Activated CD8-positive, alpha-beta memory T cell treated with anti-CD3 and anti-CD28 coated beads, Interleukin-2, amount 10 ng/mL, durations not matched to agents 7 days and 5 days (primary cell): Measurements from ENCODE around the gene SPNS2. TPM values are rescaled to one million over a fixed set of nuclear protein-coding genes. Genes with fewer than 3 reads are reported as not detected.
"Not testable (repeated sequence)": the region's sequence is repeated elsewhere in the genome, so short reads cannot be mapped to it uniquely, and the experiment has no call there.

Experiments used
- ATAC-seq: fragments of 150-1000 bp; cut with Tn5 transposase; one replicate; pipeline ENCODE4 v1.10.0; 2021; ENCODE audit warnings: moderate library complexity
- CTCF ChIA-PET: fragments of 350-600 bp; sonication (Branson Sonifier 250); formaldehyde crosslinking; loops from one replicate; lab custom pipeline; 2021; ENCODE audit warnings: antibody characterized with exemption; lab: Charles Lee
- DNase-seq: peaks from one replicate; pipeline ENCODE4 v3.0.0-alpha.2; 2020
- H3K27ac Mint-ChIP-seq: one replicate; pipeline ENCODE4 v1.8.0; 2021; ENCODE audit warnings: mild to moderate bottlenecking, mixed read lengths
- H3K27me3 Mint-ChIP-seq: one replicate; pipeline ENCODE4 v1.8.0; 2021; ENCODE audit warnings: mixed read lengths
- H3K36me3 Mint-ChIP-seq: one replicate; pipeline ENCODE4 v1.8.0; 2021; ENCODE audit warnings: mild to moderate bottlenecking, mixed read lengths
- H3K4me1 Mint-ChIP-seq: one replicate; pipeline ENCODE4 v1.8.0; 2021; ENCODE audit warnings: mixed read lengths
- H3K4me3 Mint-ChIP-seq: one replicate; pipeline ENCODE4 v1.8.0; 2021; ENCODE audit warnings: mild to moderate bottlenecking, moderate library complexity, mixed read lengths
- H3K9me3 Mint-ChIP-seq: one replicate; pipeline ENCODE4 v1.8.0; 2022; ENCODE audit warnings: low read depth, mixed read lengths
- total RNA-seq, 2 experiments: library from RNA; stranded (reverse); gene quantifications; one replicate each; pipeline ENCODE4 v1.2.3, GENCODE V29; 2021

SPNS2 gene
- total RNA-seq, 2 experiments from 2014 or later, result 1.1 to 1.9 TPM

GRCh38 chr17:4577386-4577993 lies 78.8 kb downstream of the SPNS2 start:
- no peak for ATAC-seq
- no peak for DNase-seq
- no peak overlapping the region for H3K4me3 Mint-ChIP-seq
- peaks cover 24% of the 10 kb centered on the region for H3K27me3 Mint-ChIP-seq
- H3K36me3 Mint-ChIP-seq, result no peaks in the 10 kb centered on the region
- peaks cover 14% of the 10 kb centered on the region for H3K4me1 Mint-ChIP-seq
- CTCF ChIA-PET, result interaction anchor here (1.6 kb wide), 1 partner anchor 11 kb away, joined by 5 read pairs; no protein-coding TSS in a partner anchor
- no peak overlapping the region for H3K27ac Mint-ChIP-seq
- H3K9me3 Mint-ChIP-seq, result no peaks in the 10 kb centered on the region

- H3K9me3 Mint-ChIP-seq, H3K36me3 Mint-ChIP-seq, H3K27ac Mint-ChIP-seq, ATAC-seq, DNase-seq, H3K4me1 Mint-ChIP-seq, H3K4me3 Mint-ChIP-seq, CTCF ChIA-PET: not testable (repeated sequence)
- peaks cover 27% of the 10 kb centered on the region for H3K27me3 Mint-ChIP-seq
Observed at GRCh38 chr17:4578349-4578748, 79.7 kb downstream of the SPNS2 start.

- ATAC-seq, result no peak
- Mint-ChIP-seq H3K36me3 (no peaks in the 10 kb centered on the region), H3K4me1 (peaks cover 3% of the 10 kb centered on the region), H3K27ac (no peak overlapping the region), H3K9me3 (no peaks in the 10 kb centered on the region), H3K4me3 (no peak overlapping the region), H3K27me3 (peaks cover 33% of the 10 kb centered on the region)
- DNase-seq, result no peak
- CTCF ChIA-PET, result no interaction called here
Observed at GRCh38 chr17:4579678-4580077, 81.0 kb downstream of the SPNS2 start.

- no peak for DNase-seq
- peaks cover 36% of the 10 kb centered on the region for H3K27me3 Mint-ChIP-seq
- no peak overlapping the region for H3K27ac Mint-ChIP-seq
- H3K4me3 Mint-ChIP-seq, result no peak overlapping the region
- peaks cover 3% of the 10 kb centered on the region for H3K4me1 Mint-ChIP-seq
- H3K9me3 Mint-ChIP-seq, result no peaks in the 10 kb centered on the region
- CTCF ChIA-PET, result interaction anchor here (0.8 kb wide), 1 partner anchor 13 kb away, joined by 3 read pairs; no protein-coding TSS in a partner anchor
- H3K36me3 Mint-ChIP-seq, result no peaks in the 10 kb centered on the region
- no peak for ATAC-seq
Observed at GRCh38 chr17:4580291-4580690, 81.6 kb downstream of the SPNS2 start.

GRCh38 chr17:4582101-4582501 lies 83.4 kb downstream of the SPNS2 start:
- CTCF ChIA-PET, result interaction anchor here (0.6 kb wide), 1 partner anchor 69 kb away, joined by 3 read pairs; no protein-coding TSS in a partner anchor
- ATAC-seq, result no peak
- H3K36me3 Mint-ChIP-seq, result no peaks in the 10 kb centered on the region
- no peak overlapping the region for H3K27ac Mint-ChIP-seq
- H3K9me3 Mint-ChIP-seq, result no peaks in the 10 kb centered on the region
- peaks cover 51% of the 10 kb centered on the region for H3K27me3 Mint-ChIP-seq
- DNase-seq, result no peak
- H3K4me1 Mint-ChIP-seq, result peaks cover 3% of the 10 kb centered on the region
- H3K4me3 Mint-ChIP-seq, result no peak overlapping the region

GRCh38 chr17:4582691-4583090 lies 84.0 kb downstream of the SPNS2 start:
- Mint-ChIP-seq H3K27me3 (peaks cover 55% of the 10 kb centered on the region), H3K27ac (no peak overlapping the region), H3K9me3 (no peaks in the 10 kb centered on the region), H3K4me1 (peaks cover 3% of the 10 kb centered on the region), H3K4me3 (no peak overlapping the region), H3K36me3 (no peaks in the 10 kb centered on the region)
- CTCF ChIA-PET, result interaction anchor here (0.6 kb wide), 1 partner anchor 68 kb away, joined by 3 read pairs; no protein-coding TSS in a partner anchor
- ATAC-seq (no peak), DNase-seq (no peak)

- Mint-ChIP-seq H3K9me3 (no peaks in the 10 kb centered on the region), H3K4me3 (no peak overlapping the region), H3K27ac (no peak overlapping the region), H3K27me3 (peaks cover 55% of the 10 kb centered on the region), H3K4me1 (peaks cover 3% of the 10 kb centered on the region), H3K36me3 (no peaks in the 10 kb centered on the region)
- no peak for ATAC-seq
- CTCF ChIA-PET, result interaction anchor here (1.1 to 1.9 kb wide), 3 partner anchors 10 to 43 kb away, joined by 3 to 9 read pairs (median 3); no protein-coding TSS in a partner anchor
- DNase-seq, result no peak
Observed at GRCh38 chr17:4583206-4583605, 84.5 kb downstream of the SPNS2 start.

- DNase-seq (no peak), ATAC-seq (peak; percentile 39)
- CTCF ChIA-PET, result interaction anchor here (1.1 to 1.9 kb wide), 3 partner anchors 10 to 43 kb away, joined by 3 to 9 read pairs (median 3); no protein-coding TSS in a partner anchor
- H3K9me3 Mint-ChIP-seq, result no peaks in the 10 kb centered on the region
- H3K4me1 Mint-ChIP-seq, result peaks cover 3% of the 10 kb centered on the region
- H3K4me3 Mint-ChIP-seq, result peak overlapping the region; percentile 11
- no peak overlapping the region for H3K27ac Mint-ChIP-seq
- H3K36me3 Mint-ChIP-seq, result no peaks in the 10 kb centered on the region
- peaks cover 55% of the 10 kb centered on the region for H3K27me3 Mint-ChIP-seq
Observed at GRCh38 chr17:4583782-4584100, 85.1 kb downstream of the SPNS2 start.

GRCh38 chr17:4584101-4584916 lies 85.6 kb downstream of the SPNS2 start, which contains the start of gene SMTNL2:
SMTNL2 (plus strand) TSS chr17:4584529; CDS start chr17:4584606, 77 bp downstream.
- CTCF ChIA-PET, result interaction anchor here (1.1 to 1.9 kb wide), 3 partner anchors 11 to 42 kb away, joined by 3 to 9 read pairs (median 3); no protein-coding TSS in a partner anchor
- no peaks in the 10 kb centered on the region for H3K36me3 Mint-ChIP-seq
- no peak within 1 kb of the TSS for H3K27ac Mint-ChIP-seq
- no peaks in the 10 kb centered on the region for H3K9me3 Mint-ChIP-seq
- ATAC-seq (peak; percentile 63), DNase-seq (no peak)
- peaks cover 3% of the 10 kb centered on the region for H3K4me1 Mint-ChIP-seq
- H3K4me3 Mint-ChIP-seq, result peak within 1 kb of the TSS; percentile 11
- peaks cover 55% of the 10 kb centered on the region for H3K27me3 Mint-ChIP-seq

- Mint-ChIP-seq H3K27ac (no peak overlapping the region), H3K4me3 (no peak overlapping the region), H3K4me1 (peaks cover 3% of the 10 kb centered on the region), H3K9me3 (no peaks in the 10 kb centered on the region), H3K36me3 (no peaks in the 10 kb centered on the region), H3K27me3 (peaks cover 55% of the 10 kb centered on the region)
- CTCF ChIA-PET, result interaction anchor here (1.9 kb wide), 1 partner anchor 18 kb away, joined by 9 read pairs; no protein-coding TSS in a partner anchor
- DNase-seq (no peak), ATAC-seq (no peak)
Observed at GRCh38 chr17:4584917-4585637, 86.4 kb downstream of the SPNS2 start.

GRCh38 chr17:4585638-4585994 lies 86.9 kb downstream of the SPNS2 start:
- Mint-ChIP-seq H3K27ac (no peak overlapping the region), H3K27me3 (peaks cover 60% of the 10 kb centered on the region), H3K4me3 (no peak overlapping the region), H3K36me3 (no peaks in the 10 kb centered on the region), H3K4me1 (peaks cover 3% of the 10 kb centered on the region), H3K9me3 (no peaks in the 10 kb centered on the region)
- CTCF ChIA-PET, result no interaction called here
- ATAC-seq (no peak), DNase-seq (no peak)

GRCh38 chr17:4586043-4586442 lies 87.4 kb downstream of the SPNS2 start:
- H3K4me3 Mint-ChIP-seq, result no peak overlapping the region
- peaks cover 3% of the 10 kb centered on the region for H3K4me1 Mint-ChIP-seq
- H3K27me3 Mint-ChIP-seq, result peaks cover 60% of the 10 kb centered on the region
- no peak for ATAC-seq
- no peak for DNase-seq
- no peaks in the 10 kb centered on the region for H3K9me3 Mint-ChIP-seq
- CTCF ChIA-PET, result interaction anchor here (1.5 kb wide), 1 partner anchor 19 kb away, joined by 6 read pairs; no protein-coding TSS in a partner anchor
- H3K36me3 Mint-ChIP-seq, result no peaks in the 10 kb centered on the region
- no peak overlapping the region for H3K27ac Mint-ChIP-seq

GRCh38 chr17:4587195-4587594 lies 88.5 kb downstream of the SPNS2 start:
- ATAC-seq, result no peak
- Mint-ChIP-seq H3K9me3 (no peaks in the 10 kb centered on the region), H3K27me3 (peaks cover 49% of the 10 kb centered on the region), H3K4me3 (no peak overlapping the region), H3K27ac (no peak overlapping the region), H3K4me1 (peaks cover 3% of the 10 kb centered on the region), H3K36me3 (no peaks in the 10 kb centered on the region)
- CTCF ChIA-PET, result interaction anchor here (0.7 to 1.5 kb wide), 3 partner anchors 13 to 22 kb away, joined by 3 to 6 read pairs (median 4); no protein-coding TSS in a partner anchor
- no peak for DNase-seq
